T-helper 1 cell treated with Interleukin-12 subunit alpha and Interleukin-12 subunit beta and Interleukin-4 antibody, amounts not matched to agents 30 ng/mL and 1 ng/mL, for 36 hours (primary cell): ENCODE results near the gene RPP14. TPM values are rescaled to one million over a fixed set of nuclear protein-coding genes. Genes with fewer than 3 reads are reported as not detected.
"Not testable (repeated sequence)": the region's sequence is repeated elsewhere in the genome, so short reads cannot be mapped to it uniquely, and the experiment has no call there.

Source experiments
- intact Hi-C: fragments of 100-400 bp; cut with micrococcal nuclease; formaldehyde crosslinking; loops from one replicate; pipeline ENCODE4 v1.15.1; 2024
- total RNA-seq: library from RNA; stranded (reverse); gene quantifications from 2 replicates; pipeline ENCODE4 v1.2.3, GENCODE V29; 2022

Gene RPP14
- 18.0 and 19.6 TPM in 2 replicates for total RNA-seq

GRCh38 chr3:58305882-58306711 lies at the start of gene RPP14, which contains the start of gene HTD2:
TSS of gene RPP14 (plus strand) at chr3:58306245. CDS start at chr3:58310330, 4,085 bp downstream.
TSS of gene HTD2 (plus strand) at chr3:58306520. CDS start at chr3:58317614, 11,094 bp downstream.
- intact Hi-C loops = loop anchor here (1.0 to 10.0 kb wide), 17 partner anchors 15 to 1077 kb away; partner anchors contain the start of genes ABHD6, DENND6A, FLNB and PDE12

GRCh38 chr3:58256511-58256910 lies 49.5 kb upstream of the RPP14 start:
- intact Hi-C loops = no loop called here

- intact Hi-C loops = no loop called here
Measured at GRCh38 chr3:58258392-58259055, 47.5 kb upstream of the RPP14 start.

GRCh38 chr3:58260261-58260731 lies 45.7 kb upstream of the RPP14 start:
- intact Hi-C loops = no loop called here

- intact Hi-C loops = no loop called here
Measured at GRCh38 chr3:58260733-58261132, 45.3 kb upstream of the RPP14 start.

- intact Hi-C loops = no loop called here
Measured at GRCh38 chr3:58261954-58262666, 43.9 kb upstream of the RPP14 start.

- intact Hi-C loops = no loop called here
Measured at GRCh38 chr3:58266577-58266976, 39.5 kb upstream of the RPP14 start.

GRCh38 chr3:58267543-58267942 lies 38.5 kb upstream of the RPP14 start:
- intact Hi-C loops = not testable (repeated sequence)

- intact Hi-C loops = no loop called here
Measured at GRCh38 chr3:58269356-58269755, 36.7 kb upstream of the RPP14 start.

GRCh38 chr3:58270485-58270884 lies 35.6 kb upstream of the RPP14 start:
- intact Hi-C loops = no loop called here

- intact Hi-C loops = no loop called here
Measured at GRCh38 chr3:58271901-58272501, 34.0 kb upstream of the RPP14 start.

GRCh38 chr3:58272891-58273290 lies 33.2 kb upstream of the RPP14 start:
- intact Hi-C loops = no loop called here

GRCh38 chr3:58273362-58273761 lies 32.7 kb upstream of the RPP14 start:
- intact Hi-C loops = not testable (repeated sequence)

GRCh38 chr3:58274027-58274614 lies 31.9 kb upstream of the RPP14 start:
- intact Hi-C loops = no loop called here

- intact Hi-C loops = no loop called here
Measured at GRCh38 chr3:58281069-58281468, 25.0 kb upstream of the RPP14 start.

- intact Hi-C loops = no loop called here
Measured at GRCh38 chr3:58285334-58285733, 20.7 kb upstream of the RPP14 start.

GRCh38 chr3:58287354-58287753 lies 18.7 kb upstream of the RPP14 start:
- intact Hi-C loops = no loop called here

GRCh38 chr3:58288011-58288728 lies 17.9 kb upstream of the RPP14 start:
- intact Hi-C loops = no loop called here

GRCh38 chr3:58288964-58289613 lies 17.0 kb upstream of the RPP14 start:
- intact Hi-C loops = not testable (repeated sequence)

- intact Hi-C loops = not testable (repeated sequence)
Measured at GRCh38 chr3:58290446-58290845, 15.6 kb upstream of the RPP14 start.
